ENCODE measurements around the gene PTPRF. TPM values are rescaled to one million over a fixed set of nuclear protein-coding genes. Genes with fewer than 3 reads are reported as not detected.

The PTPRF gene
- total RNA-seq, 2 donors from 2014 or later = 0.25 to 21.9 TPM

DNA sequence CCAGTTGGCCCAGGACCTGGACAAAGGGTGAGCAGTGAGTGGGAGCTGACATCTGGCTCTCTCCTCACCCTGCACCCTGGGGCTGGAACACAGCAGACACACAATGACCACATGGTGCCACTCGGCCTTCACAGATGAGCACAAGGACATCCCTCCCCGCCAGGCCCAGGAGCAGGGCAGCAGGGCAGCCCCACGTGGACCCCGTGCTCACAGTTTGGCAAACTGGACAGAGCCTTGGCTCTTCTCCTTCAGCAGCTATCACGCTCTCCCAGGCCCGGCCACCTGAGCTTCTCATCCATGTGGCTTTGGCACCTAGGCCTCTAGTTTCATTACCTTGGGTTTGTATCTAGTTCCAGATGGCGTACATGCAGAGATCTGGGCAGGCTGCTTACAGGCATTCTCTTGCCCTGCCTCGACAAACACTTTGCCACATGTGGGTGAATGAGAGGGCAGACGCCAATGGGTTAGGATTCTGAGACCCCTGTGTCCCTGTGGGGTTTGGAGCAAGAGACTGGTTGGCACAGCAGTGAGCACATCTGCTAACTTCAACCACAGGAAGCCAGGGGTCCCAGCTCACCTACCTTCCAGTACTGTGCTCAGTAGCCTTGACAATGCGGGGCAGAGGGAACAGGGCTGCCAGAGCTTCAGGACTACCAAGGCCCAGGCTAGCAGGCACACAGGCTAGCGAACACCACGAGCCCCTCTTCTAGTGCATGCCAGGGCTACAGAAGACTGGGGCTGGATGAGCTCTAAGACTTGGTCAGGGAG, 3.4 kb upstream of the PTPRF start:
- H3K27ac Mint-ChIP-seq = no peak overlapping the region
- H3K9me3 Mint-ChIP-seq = no peaks in the 10 kb centered on the region
- H3K36me3 Mint-ChIP-seq = peaks cover 7 to 11% of the 10 kb centered on the region in 2 donors
- DNase-seq (ENCODE audit: low spot score in 2 of 2) = no peak
- ATAC-seq = no peak

GRCh38 chr1:43529206-43529731, 1.4 kb upstream of the PTPRF start:
- Mint-ChIP-seq H3K36me3 (peaks cover 7 to 11% of the 10 kb centered on the region in 2 donors), H3K27ac (no peak overlapping the region), H3K9me3 (no peaks in the 10 kb centered on the region)
- DNase-seq (ENCODE audit: low spot score in 2 of 2) (peak; percentile 70 to 88), ATAC-seq (peak; percentile 72 to 83)

- peak in 1 of 2 donors; percentile 43 for ATAC-seq
- no peaks in the 10 kb centered on the region for H3K9me3 Mint-ChIP-seq
- no peak for DNase-seq (ENCODE audit: low spot score in 2 of 2)
- H3K27ac Mint-ChIP-seq = peak overlapping the region in 1 of 2 donors; percentile 63
- peaks cover 7 to 11% of the 10 kb centered on the region in 2 donors for H3K36me3 Mint-ChIP-seq
Measured at GRCh38 chr1:43531107-43531905, 623 bp downstream of the PTPRF start.

GRCh38 chr1:43531906-43532584, 1.4 kb downstream of the PTPRF start:
- Mint-ChIP-seq H3K36me3 (peaks cover 7 to 11% of the 10 kb centered on the region in 2 donors), H3K27ac (peak overlapping the region in 1 of 2 donors; percentile 63), H3K9me3 (no peaks in the 10 kb centered on the region)
- no peak for ATAC-seq
- DNase-seq (ENCODE audit: low spot score in 2 of 2) = no peak

DNA sequence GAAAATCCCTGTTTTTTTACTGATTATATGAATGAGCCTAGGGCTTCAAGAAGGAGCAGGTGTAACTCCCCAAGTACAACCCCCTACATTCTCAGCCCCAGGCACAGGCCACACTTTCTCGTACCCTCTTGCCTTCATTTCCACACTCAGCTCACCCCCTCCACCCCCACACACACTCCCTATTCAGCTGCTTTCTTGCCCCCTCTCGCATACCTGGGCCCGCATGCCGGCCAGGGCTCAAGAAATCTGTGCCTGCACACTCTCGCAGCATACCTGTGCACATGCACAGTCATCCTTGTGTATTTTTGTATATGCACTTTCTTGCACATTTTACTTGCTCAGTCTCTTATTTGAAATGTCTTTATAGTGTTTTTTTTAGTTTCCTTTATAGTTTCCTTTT, 2.0 kb downstream of the PTPRF start:
- no peak for DNase-seq (ENCODE audit: low spot score in 2 of 2)
- Mint-ChIP-seq H3K27ac (no peak overlapping the region), H3K36me3 (peaks cover 7 to 11% of the 10 kb centered on the region in 2 donors), H3K9me3 (no peaks in the 10 kb centered on the region)
- ATAC-seq = no peak

DNA sequence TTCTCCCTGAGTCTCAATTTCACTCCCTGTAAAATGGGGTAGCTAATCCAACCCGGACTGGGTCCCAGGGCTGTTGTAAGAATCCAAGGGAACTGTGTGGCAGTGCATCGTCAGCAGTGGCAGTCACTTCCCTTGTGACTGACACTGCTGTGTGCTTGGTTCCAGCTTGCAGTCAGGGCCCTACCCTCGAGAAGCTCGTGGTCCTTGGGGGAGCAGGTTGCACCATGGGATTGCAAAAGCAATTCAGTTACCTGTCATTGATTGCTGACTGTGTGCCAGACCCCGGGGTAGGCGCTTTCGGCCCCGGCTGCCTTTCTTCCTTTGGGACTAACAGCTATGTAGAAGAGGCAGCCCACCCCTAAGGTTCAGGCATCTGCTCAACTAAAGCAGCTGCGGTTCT, 2.9 kb downstream of the PTPRF start:
- peaks cover 7 to 11% of the 10 kb centered on the region in 2 donors for H3K36me3 Mint-ChIP-seq
- no peaks in the 10 kb centered on the region for H3K9me3 Mint-ChIP-seq
- H3K27ac Mint-ChIP-seq = no peak overlapping the region
- ATAC-seq = no peak
- no peak for DNase-seq (ENCODE audit: low spot score in 2 of 2)

GRCh38 chr1:43534256-43534655, 3.6 kb downstream of the PTPRF start:
- Mint-ChIP-seq H3K27ac (no peak overlapping the region), H3K36me3 (peaks cover 7 to 11% of the 10 kb centered on the region in 2 donors), H3K9me3 (no peaks in the 10 kb centered on the region)
- DNase-seq (ENCODE audit: low spot score in 2 of 2) (no peak), ATAC-seq (no peak)

DNA sequence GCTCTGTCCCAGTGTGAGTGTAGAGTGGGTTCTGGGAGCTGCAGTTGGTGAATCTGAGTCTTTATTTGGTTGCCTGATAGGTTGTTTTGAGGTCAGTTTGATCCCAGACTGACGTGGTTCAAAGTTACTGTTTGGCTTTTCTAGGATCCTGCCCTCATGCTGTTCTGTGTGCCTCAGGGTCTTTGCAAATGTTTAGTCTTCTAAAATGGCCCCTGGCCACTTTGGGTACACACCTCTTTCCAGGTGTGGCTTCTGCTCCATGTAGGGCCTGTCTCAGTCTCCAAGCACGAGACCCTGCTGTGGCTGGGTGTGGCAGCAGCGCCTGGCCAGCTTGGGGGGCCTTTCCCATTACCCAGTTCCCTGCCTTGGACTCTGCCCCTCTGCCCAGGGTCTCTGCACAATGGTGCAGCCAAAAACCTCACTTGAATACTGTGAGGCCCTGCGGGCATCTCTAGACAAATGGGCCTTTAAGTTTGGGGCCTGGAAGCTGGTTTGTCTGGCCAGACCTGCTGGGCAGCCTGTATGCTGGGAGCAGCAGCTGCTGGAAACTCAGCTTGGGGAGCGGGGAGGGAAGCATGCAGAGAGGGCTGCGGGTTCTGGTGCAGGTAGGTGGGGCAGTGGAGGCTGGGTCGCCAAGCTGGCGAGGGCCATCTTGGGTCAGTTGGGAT, 5.6 kb downstream of the PTPRF start:
- no peaks in the 10 kb centered on the region for H3K9me3 Mint-ChIP-seq
- DNase-seq (ENCODE audit: low spot score in 2 of 2) (no peak), ATAC-seq (no peak)
- H3K27ac Mint-ChIP-seq = no peak overlapping the region
- H3K36me3 Mint-ChIP-seq = peaks cover 0 to 4% of the 10 kb centered on the region in 2 donors

GRCh38 chr1:43536864-43537358, 6.2 kb downstream of the PTPRF start:
- no peak overlapping the region for H3K27ac Mint-ChIP-seq
- H3K9me3 Mint-ChIP-seq = no peaks in the 10 kb centered on the region
- peaks cover 0 to 1% of the 10 kb centered on the region in 2 donors for H3K36me3 Mint-ChIP-seq
- ATAC-seq = no peak
- DNase-seq (ENCODE audit: low spot score in 2 of 2) = no peak

GRCh38 chr1:43537423-43538142, 6.9 kb downstream of the PTPRF start:
- no peaks in the 10 kb centered on the region for H3K9me3 Mint-ChIP-seq
- H3K27ac Mint-ChIP-seq = no peak overlapping the region
- no peaks in the 10 kb centered on the region for H3K36me3 Mint-ChIP-seq
- no peak for DNase-seq (ENCODE audit: low spot score in 2 of 2)
- ATAC-seq = no peak

DNA sequence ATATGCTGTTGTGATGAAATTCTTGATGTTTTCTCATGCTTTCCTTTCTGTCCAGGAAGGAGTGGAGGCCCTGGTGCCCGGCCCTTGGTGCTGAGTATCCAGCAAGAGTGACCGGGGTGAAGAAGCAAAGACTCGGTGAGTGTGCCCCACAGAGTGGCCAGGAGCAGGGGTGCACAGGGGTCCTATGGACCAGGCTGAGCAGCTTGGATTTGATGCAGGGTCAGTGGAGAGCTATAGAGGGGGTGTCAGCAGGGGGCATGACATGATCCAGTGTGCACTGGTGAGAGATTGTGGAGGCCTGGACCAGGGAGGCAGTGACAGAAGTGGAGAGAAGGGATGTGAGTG, 7.4 kb downstream of the PTPRF start:
- DNase-seq (ENCODE audit: low spot score in 2 of 2) (no peak), ATAC-seq (no peak)
- Mint-ChIP-seq H3K9me3 (no peaks in the 10 kb centered on the region), H3K36me3 (no peaks in the 10 kb centered on the region), H3K27ac (no peak overlapping the region)

DNA sequence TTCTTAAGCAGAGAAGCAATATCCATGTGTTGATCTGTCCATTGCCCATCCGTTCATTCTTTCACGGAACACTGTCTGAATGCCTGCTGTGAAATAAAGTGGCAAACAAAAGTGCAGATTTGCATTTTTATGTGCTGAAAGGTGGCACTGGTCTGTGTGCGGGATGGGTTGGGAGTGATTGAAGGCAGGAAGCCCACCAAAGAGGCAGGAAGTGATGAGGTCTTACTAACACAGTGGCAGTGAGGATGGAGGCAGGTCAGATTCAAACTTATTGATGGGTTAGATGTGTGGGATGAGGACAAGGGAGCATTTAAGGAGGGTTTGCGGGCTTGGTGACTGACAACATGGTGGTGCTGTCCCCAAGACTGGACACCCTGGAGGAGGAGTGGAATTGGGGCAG, 8.3 kb downstream of the PTPRF start:
- ATAC-seq (no peak), DNase-seq (ENCODE audit: low spot score in 2 of 2) (no peak)
- no peaks in the 10 kb centered on the region for H3K36me3 Mint-ChIP-seq
- no peak overlapping the region for H3K27ac Mint-ChIP-seq
- no peaks in the 10 kb centered on the region for H3K9me3 Mint-ChIP-seq

- Mint-ChIP-seq H3K9me3 (no peaks in the 10 kb centered on the region), H3K27ac (no peak overlapping the region), H3K36me3 (no peaks in the 10 kb centered on the region)
- DNase-seq (ENCODE audit: low spot score in 2 of 2) = no peak
- ATAC-seq = no peak
Measured at GRCh38 chr1:43539726-43540434, 9.2 kb downstream of the PTPRF start.

GRCh38 chr1:43540653-43541071, 10.0 kb downstream of the PTPRF start:
- Mint-ChIP-seq H3K36me3 (no peaks in the 10 kb centered on the region), H3K27ac (no peak overlapping the region), H3K9me3 (no peaks in the 10 kb centered on the region)
- ATAC-seq = no peak
- DNase-seq (ENCODE audit: low spot score in 2 of 2) = no peak

- no peak for DNase-seq (ENCODE audit: low spot score in 2 of 2)
- H3K36me3 Mint-ChIP-seq = no peaks in the 10 kb centered on the region
- no peak overlapping the region for H3K27ac Mint-ChIP-seq
- no peak for ATAC-seq
- H3K9me3 Mint-ChIP-seq = no peaks in the 10 kb centered on the region
Measured at GRCh38 chr1:43541141-43541540, 10.5 kb downstream of the PTPRF start.
